K562 (cell line): ENCODE results near the gene SNAPC5. TPM values are rescaled to one million over a fixed set of nuclear protein-coding genes. Genes with fewer than 3 reads are reported as not detected.

Experiments
- ATF4 ChIP-seq: fragments of 450-650 bp; formaldehyde crosslinking; IDR thresholded peaks from 2 replicates; pipeline ENCODE4 v1.4.0; 2022; ENCODE audit warnings: mild to moderate bottlenecking, moderate library complexity
- CBX3 ChIP-seq, 2 experiments: IDR thresholded peaks; 1 replicate in 1 of 2; 2 replicates in 1 of 2; pipeline ENCODE4 v1.6.1; 2012; ENCODE audit warnings: inconsistent platforms in 2 of 2, low read length in 2 of 2, borderline replicate concordance in 1 of 2, control low read depth in 1 of 2
- FOS ChIP-seq: IDR thresholded peaks from 3 replicates; pipeline ENCODE4 v1.6.1; 2011; ENCODE audit not compliant: insufficient read length; ENCODE audit errors: extremely low read depth
- FOXP4 ChIP-seq: sonication (generic); formaldehyde crosslinking; IDR thresholded peaks from 2 replicates; pipeline ENCODE4 v1.8.0; 2022; ENCODE audit warnings: mild to moderate bottlenecking, missing genetic modification reagents, borderline replicate concordance
- GABPB1 ChIP-seq: sonication (generic); formaldehyde crosslinking; IDR thresholded peaks from 2 replicates; pipeline ENCODE4 v1.8.0; 2022; ENCODE audit warnings: mild to moderate bottlenecking, missing genetic modification reagents
- HDAC1 ChIP-seq, 2 experiments: fragments of 450-650 bp; IDR thresholded peaks; 2 replicates each; pipeline ENCODE4 v1.6.1; 2016 to 2017; ENCODE audit warnings: inconsistent platforms in 1 of 2, mild to moderate bottlenecking in 1 of 2, moderate library complexity in 1 of 2
- HDAC2 ChIP-seq: fragments of 450-650 bp; IDR thresholded peaks from 2 replicates; pipeline ENCODE4 v1.6.1; 2016; ENCODE audit warnings: mild to moderate bottlenecking
- HIVEP1 ChIP-seq: fragments of 250-450 bp; sonication (Bioruptor Pico); IDR thresholded peaks from 2 replicates; pipeline ENCODE4 v1.4.0; 2020; ENCODE audit warnings: mild to moderate bottlenecking
- KDM2B ChIP-seq: fragments of 250-450 bp; sonication (Bioruptor Pico); IDR thresholded peaks from 2 replicates; pipeline ENCODE4 v1.8.0; 2021; ENCODE audit warnings: mild to moderate bottlenecking, moderate library complexity
- MAFG ChIP-seq: fragments of 450-650 bp; conservative IDR thresholded peaks from 2 replicates; pipeline ENCODE4 v1.6.1; 2016; ENCODE audit warnings: missing genetic modification characterization, missing compliant biosample characterization
- MCM3 ChIP-seq: fragments of 450-650 bp; IDR thresholded peaks from 2 replicates; pipeline ENCODE4 v1.6.1; 2016
- MECOM ChIP-seq: fragments of 250-450 bp; sonication (Bioruptor Pico); IDR thresholded peaks from 2 replicates; pipeline ENCODE4 v1.8.0; 2022; ENCODE audit warnings: inconsistent platforms
- NCOA1 ChIP-seq: fragments of 450-650 bp; IDR thresholded peaks from 2 replicates; pipeline ENCODE4 v1.6.1; 2016; ENCODE audit warnings: low read depth
- PHF8 ChIP-seq: fragments of 200-600 bp; sonication (generic); IDR thresholded peaks from 2 replicates; pipeline ENCODE4 v1.6.1; 2012; ENCODE audit warnings: mixed run types, mild to moderate bottlenecking, inconsistent platforms, low read length, moderate library complexity, borderline replicate concordance
- SMAD1 ChIP-seq: fragments of 150-350 bp; IDR thresholded peaks from 2 replicates; pipeline ENCODE4 v1.6.1; 2014; ENCODE audit warnings: low read length, low read depth; ENCODE audit not compliant: partially characterized antibody
- SREBF2 ChIP-seq: sonication (generic); formaldehyde crosslinking; IDR thresholded peaks from 2 replicates; pipeline ENCODE4 v1.4.0; 2020; ENCODE audit warnings: mild to moderate bottlenecking, missing genetic modification reagents
- SRSF3 ChIP-seq: fragments of 200-400 bp; formaldehyde crosslinking; IDR thresholded peaks from 2 replicates; pipeline ENCODE4 v1.6.1; 2016; ENCODE audit warnings: mild to moderate bottlenecking, low read length, moderate library complexity; ENCODE audit not compliant: insufficient read depth
- USF1 ChIP-seq: sonication (generic); formaldehyde crosslinking; IDR thresholded peaks from 2 replicates; pipeline ENCODE4 v1.9.0; 2022; ENCODE audit warnings: mild to moderate bottlenecking, missing genetic modification reagents
- XRCC4 ChIP-seq: IDR thresholded peaks from one replicate; pipeline ENCODE4 v1.6.1; 2011; ENCODE audit not compliant: insufficient read depth, insufficient read length; ENCODE audit errors: extremely low read depth
- ZNF436 ChIP-seq: fragments of 250-450, 450-650 bp; sonication (Bioruptor Pico); formaldehyde crosslinking; IDR thresholded peaks from 2 replicates; pipeline ENCODE4 v1.7.0; 2020; ENCODE audit warnings: mild to moderate bottlenecking
- ZNF707 ChIP-seq: fragments of 250-450 bp; sonication (Bioruptor Pico); conservative IDR thresholded peaks from 2 replicates; pipeline ENCODE4 v1.8.0; 2022; ENCODE audit warnings: inconsistent platforms, mild to moderate bottlenecking, moderate library complexity
- polyA plus RNA-seq, 8 experiments: library from polyadenylated mRNA; depleted of rRNA in 4 of 8; stranded (reverse) in 5 of 8; unstranded in 3 of 8; fragments of >200 nt; fragmentation: Nextera tagmentation in 2 of 8; fragmentation: Illumina TruSeq in 1 of 8; extraction: Ambion mirVana in 2 of 8; extraction: Trizol in 1 of 8; gene quantifications; 2 replicates each; pipeline versions ENCODE4 v1.2.1 to v1.2.3, GENCODE V29; 2011 to 2014; ENCODE audit warnings: inconsistent platforms in 1 of 8, missing spikeins in 1 of 8
- total RNA-seq, 7 experiments: library from RNA; depleted of rRNA in 6 of 7; stranded (reverse); fragments of >200 nt in 6 of 7; fragmentation: Illumina TruSeq in 2 of 7; extraction: Trizol in 2 of 7; gene quantifications; 2 replicates each; pipeline versions ENCODE4 v1.2.1 to v1.2.3, GENCODE V29; 2011 to 2021; ENCODE audit warnings: low replicate concordance in 1 of 7
- TF ChIP-seq, protein P1 (sequence below): fragments of 200-400 bp; formaldehyde crosslinking; IDR thresholded peaks from 2 replicates; pipeline ENCODE4 v1.6.1; 2017; ENCODE audit warnings: mild to moderate bottlenecking, low read depth, low read length, moderate library complexity
- TF ChIP-seq, protein P2 (sequence below): fragments of 450-650 bp; IDR thresholded peaks from 2 replicates; pipeline ENCODE4 v1.6.1; 2016

SNAPC5 gene
- total and polyA plus RNA-seq, 9 of the 15 experiments (the other 6 are each of a cell fraction or from before 2014, with no cell fraction given) = 52.8 to 155 (median 96.5) TPM

- TF ChIP-seq USF1 (CRISPR knock-in tag) (0 out of 2 replicates have a peak, but pooled peaks have one; percentile 16), ZNF707 (CRISPR knock-in tag) (no peak), CBX3 (IDR thresholded peaks at IDR 0.05; ENCODE audit: borderline replicate concordance in 1 of 2, low read length in 2 of 2) (no peak), SRSF3 (no peak), HIVEP1 (no peak), GABPB1 (no peak), MAFG (no peak), FOS (no peak), SREBF2 (CRISPR knock-in tag) (0 out of 2 replicates have a peak, but pooled peaks have one; percentile 55), MECOM (CRISPR knock-in tag) (no peak), MCM3 (no peak), FOXP4 (CRISPR knock-in tag) (no peak), SMAD1 (no peak), ZNF436 (CRISPR knock-in tag) (no peak), HDAC2 (no peak), NCOA1 (no peak), ATF4 (no peak), HDAC1 (IDR thresholded peaks at IDR 0.05) (peak in 1 of 2 experiments; percentile 61; a peak in 2 of 4 replicates), KDM2B (CRISPR knock-in tag) (no peak), PHF8 (peak; percentile 45; the same call in 1 of the 2 replicates), XRCC4 (no peak)
- TF ChIP-seq, protein P1, sequence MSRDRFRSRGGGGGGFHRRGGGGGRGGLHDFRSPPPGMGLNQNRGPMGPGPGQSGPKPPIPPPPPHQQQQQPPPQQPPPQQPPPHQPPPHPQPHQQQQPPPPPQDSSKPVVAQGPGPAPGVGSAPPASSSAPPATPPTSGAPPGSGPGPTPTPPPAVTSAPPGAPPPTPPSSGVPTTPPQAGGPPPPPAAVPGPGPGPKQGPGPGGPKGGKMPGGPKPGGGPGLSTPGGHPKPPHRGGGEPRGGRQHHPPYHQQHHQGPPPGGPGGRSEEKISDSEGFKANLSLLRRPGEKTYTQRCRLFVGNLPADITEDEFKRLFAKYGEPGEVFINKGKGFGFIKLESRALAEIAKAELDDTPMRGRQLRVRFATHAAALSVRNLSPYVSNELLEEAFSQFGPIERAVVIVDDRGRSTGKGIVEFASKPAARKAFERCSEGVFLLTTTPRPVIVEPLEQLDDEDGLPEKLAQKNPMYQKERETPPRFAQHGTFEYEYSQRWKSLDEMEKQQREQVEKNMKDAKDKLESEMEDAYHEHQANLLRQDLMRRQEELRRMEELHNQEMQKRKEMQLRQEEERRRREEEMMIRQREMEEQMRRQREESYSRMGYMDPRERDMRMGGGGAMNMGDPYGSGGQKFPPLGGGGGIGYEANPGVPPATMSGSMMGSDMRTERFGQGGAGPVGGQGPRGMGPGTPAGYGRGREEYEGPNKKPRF = no peak
- TF ChIP-seq, protein P2, sequence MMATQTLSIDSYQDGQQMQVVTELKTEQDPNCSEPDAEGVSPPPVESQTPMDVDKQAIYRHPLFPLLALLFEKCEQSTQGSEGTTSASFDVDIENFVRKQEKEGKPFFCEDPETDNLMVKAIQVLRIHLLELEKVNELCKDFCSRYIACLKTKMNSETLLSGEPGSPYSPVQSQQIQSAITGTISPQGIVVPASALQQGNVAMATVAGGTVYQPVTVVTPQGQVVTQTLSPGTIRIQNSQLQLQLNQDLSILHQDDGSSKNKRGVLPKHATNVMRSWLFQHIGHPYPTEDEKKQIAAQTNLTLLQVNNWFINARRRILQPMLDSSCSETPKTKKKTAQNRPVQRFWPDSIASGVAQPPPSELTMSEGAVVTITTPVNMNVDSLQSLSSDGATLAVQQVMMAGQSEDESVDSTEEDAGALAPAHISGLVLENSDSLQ = no peak
These were observed 7.9 kb upstream of the SNAPC5 start (continued) for GRCh38 chr15:66505430-66505811.
